NCI-H748 (cell line): ENCODE results near the gene TXN.

Experiments
- DNase-seq: peaks from one replicate; lab custom pipeline; 2025; ENCODE audit not compliant: unreplicated experiment; lab: John Stamatoyannopoulos, UW

The TXN gene

DNA sequence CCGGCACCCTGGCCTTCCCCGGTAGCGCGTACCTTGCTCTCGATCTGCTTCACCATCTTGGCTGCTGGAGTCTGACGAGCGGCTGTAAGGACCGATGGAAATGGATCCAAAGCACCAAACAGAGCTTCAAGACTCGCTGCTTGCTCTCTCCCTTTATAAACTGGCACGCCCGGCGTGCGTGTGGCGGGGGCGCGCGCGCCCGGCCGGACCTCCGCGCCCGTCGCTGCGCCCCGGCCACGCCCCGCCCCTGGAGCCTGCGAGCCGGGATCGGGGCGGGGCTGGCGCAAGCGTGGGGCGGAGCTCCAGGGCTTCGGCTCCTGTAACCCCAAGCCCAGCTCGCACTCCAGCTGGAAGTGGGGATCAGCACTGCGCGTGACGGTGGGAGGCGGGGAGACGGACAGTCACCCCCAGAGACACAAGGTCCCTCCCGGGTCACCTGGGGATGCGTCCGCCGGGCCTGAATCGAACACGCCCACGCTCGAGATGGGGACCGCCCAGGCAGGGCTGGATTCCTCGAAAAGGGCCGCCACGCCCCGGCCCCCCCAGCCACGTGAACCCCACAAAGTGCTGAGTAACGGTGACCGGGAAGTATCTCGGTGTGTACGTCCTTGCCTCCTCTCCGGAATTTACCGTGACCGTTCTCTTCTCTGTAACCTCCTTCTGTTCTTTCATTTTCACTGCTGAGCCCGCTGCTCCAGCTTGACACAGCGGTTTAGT lies at the start of gene TXN:
Gene TXN, minus strand, starts transcription at position 128 of the 717 bp plus-strand sequence. Its CDS starts 72 bp downstream, at position 56.
- DNase-seq = peak; percentile 91

DNA sequence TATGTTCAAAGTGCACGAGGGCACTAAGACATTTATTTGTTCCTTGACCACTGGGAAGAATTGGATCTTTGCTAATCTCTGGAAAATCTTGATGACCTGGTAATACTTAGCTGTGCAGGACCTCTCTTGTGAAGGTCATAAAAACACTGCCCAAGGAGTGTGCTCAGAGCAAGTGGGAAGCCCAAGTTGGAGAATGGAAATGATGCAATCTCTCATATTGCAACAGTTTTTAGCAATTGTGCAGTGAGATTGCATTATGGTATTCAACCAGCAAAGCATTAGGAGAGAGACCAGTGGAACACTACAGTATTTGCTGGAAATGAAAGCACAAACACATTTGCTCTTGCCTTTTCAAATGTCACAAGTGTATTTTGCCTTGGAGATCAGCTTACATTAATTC lies 46.8 kb upstream of the TXN start:
- DNase-seq = no peak

DNA sequence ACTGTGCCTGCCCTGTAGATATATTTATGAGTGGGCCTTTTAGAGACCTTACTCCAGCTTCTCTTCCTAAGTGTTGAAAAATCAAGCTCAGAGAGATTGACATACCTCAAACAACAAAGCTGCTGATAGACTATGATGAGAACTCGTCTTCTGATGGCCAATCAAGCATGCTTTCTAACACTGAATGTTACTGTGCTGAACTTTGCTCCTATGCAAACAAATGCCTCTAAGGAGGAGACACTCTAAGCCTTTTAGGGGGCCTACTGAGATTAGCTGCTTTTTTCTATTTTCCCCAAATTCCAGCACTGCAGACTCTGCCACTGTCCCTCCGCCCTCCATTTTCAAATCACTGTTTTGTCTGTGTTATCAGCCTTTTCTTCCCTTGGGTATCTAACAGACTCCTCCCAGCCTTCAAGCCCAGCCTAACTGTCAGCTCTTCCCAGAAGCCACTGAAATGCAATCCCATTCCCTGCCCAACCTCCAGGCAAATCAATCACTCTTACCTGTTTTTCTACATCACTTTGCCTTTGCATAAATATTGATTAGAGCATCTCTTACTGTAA lies 41.8 kb upstream of the TXN start:
- DNase-seq = no peak

DNA sequence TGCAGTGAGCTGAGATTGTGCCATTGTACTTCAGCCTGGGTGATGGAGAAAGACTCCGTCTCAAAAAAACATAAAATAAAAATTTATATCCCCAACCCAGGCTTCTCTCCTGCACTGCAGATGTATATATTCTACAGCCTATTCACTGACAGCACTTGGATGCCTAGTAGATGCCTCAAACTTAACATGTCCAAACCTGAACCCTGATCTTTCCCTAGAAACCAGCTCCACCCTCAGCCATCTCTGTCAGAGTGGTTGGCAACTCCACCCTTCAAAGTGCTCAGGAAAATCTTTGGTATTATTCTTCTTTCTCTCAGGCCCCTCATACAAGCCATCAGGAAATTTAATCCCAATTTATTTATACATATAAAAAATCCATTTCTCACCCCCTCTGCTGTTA lies 36.9 kb upstream of the TXN start:
- no peak for DNase-seq

DNA sequence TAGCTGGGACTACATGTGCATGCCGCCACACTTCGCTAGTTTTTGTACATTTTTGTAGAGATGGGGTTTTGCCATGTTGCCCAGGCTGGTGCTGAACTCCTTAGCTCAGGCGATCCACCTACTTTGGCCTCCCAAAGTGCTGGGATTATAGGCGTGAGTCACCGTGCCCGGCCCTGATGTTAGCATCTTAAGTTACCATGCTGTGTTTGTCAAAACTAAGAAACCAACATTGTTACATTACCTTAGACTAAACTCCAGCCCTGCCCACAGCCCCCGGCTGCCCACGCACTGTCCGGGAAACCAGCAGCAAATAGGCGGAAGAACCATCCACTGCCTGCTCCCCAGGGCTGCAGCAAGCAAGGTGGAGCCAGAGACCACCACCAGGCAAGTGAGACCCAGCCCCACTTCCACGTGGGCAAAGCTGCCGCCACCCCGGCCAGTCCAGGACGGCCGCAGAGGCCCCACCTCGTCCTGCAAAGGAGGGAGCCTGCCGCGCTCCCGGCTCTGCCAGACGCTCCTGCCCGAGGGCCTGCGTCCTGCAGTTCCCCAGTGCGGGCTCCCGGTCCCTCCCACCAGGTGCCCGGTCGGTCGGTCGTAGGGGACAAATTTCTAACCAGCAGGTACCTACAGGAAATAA lies 35.7 kb upstream of the TXN start:
- DNase-seq = no peak

DNA sequence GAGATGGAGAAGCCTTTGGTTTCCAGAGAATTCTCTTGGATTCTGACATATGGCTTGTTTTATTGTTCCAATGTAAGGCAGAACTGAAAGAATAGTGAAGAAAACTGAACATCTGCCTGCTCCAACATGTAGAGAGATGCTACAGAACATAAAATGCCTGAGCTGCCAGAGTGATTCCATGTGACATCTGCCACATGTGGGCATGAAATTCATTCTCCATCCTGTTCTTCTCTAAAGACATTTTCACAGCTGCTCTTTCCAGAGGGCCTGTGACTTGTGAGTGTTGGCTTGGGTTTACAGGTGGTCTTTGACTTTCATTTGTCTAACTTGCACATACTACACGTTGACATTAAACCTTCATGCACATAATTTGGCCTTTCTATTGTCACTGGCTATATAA lies 33.7 kb upstream of the TXN start:
- no peak for DNase-seq

DNA sequence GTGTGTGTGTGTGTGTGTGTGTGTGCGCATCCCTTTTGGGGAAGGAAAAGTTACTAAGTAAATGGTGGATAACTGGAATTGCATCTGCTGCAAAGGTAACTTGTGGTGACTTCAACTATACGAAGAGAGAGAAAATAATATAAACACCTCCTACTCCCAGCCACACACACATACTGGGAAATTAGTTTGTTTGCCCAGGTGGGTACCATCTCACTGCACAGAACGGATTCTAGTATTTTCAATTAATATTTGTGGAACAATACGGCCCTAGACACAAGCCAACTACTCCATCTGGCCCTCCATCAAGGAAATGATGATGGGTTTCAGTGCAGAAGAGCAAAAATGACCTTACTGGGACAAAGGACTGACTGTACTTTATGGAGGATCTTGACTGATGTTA lies 32.2 kb upstream of the TXN start:
- no peak for DNase-seq

DNA sequence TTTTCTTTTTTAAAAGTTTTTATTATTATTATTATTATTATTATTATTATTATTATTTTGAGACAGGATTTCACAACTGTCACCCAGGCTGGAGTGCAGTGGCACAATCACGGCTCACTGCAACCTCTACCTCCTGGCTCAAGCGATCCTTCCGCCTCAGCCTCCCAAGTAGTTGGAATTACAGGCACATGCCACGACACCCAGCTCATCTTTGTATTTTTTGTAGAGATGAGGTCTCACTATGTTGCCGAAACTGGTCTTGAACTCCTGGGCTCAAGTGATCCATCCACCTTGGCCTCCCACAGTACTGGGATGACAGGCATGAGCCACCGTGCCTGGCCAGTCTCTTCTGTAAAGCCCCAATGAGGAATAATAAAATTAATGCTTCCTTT lies 31.0 kb upstream of the TXN start:
- DNase-seq = no peak

DNA sequence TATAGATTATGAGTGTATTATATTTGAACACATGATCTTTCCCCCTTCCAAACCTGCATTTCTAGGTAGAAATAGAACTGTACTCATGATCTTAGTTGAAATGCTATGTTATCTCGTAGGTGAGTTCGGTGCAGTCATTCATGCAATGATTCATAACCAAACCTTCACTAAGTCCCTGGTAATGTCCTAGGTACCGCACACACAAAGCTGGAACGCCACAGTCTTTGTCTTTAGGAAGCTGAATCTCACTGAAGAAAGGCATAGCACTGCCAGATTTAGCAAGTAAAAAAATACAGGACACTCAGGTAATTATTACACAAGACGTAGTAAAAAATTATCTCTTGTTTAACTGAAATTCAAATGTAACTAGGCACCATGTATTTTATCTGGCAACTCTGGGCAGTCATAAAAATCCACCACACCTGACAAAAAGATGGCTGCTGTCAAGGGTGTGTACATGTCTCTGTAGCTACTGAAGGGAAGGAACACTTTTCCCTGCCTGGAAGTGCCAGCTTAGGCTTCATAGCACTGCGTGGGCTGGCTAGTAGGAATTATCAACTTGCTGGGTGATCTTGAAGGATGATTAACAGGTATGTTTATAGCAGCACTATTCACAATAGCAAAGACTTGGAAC lies 28.0 kb upstream of the TXN start:
- no peak for DNase-seq

DNA sequence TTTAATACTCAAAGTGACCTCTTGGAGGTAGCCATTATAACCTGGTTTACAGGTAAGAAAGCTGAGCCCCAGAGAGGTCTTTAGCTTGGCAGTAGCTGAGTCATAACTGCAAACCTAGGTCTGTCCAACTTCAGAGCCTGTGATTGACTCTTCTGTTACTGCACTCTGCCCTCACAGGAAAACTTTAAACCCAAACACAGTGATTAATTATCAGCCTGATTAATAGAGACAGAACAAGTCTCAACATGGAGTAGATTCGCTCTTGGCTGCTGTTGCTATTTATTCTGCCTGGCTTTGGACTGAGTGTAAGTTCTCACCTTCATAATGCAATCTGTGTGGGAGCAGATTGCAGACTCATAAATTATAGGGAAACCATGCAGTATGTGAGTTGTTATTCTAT lies 27.4 kb upstream of the TXN start:
- no peak for DNase-seq

DNA sequence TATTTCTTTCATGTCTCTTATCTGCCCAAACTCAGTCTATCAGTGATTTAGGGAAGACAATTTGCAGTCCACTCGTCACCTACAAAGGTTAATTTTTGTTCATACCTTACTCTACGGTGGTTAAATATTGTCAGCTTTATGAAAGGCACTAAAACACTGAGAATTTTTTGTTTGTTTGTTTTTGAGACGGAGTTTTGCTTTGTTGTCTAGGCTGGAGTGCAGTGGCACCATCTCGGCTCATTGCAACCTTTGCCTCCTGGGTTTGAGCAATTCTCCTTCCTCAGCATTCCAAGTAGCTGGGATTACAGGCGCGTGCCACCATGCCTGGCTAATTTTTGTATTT lies 26.4 kb upstream of the TXN start:
- DNase-seq = no peak

DNA sequence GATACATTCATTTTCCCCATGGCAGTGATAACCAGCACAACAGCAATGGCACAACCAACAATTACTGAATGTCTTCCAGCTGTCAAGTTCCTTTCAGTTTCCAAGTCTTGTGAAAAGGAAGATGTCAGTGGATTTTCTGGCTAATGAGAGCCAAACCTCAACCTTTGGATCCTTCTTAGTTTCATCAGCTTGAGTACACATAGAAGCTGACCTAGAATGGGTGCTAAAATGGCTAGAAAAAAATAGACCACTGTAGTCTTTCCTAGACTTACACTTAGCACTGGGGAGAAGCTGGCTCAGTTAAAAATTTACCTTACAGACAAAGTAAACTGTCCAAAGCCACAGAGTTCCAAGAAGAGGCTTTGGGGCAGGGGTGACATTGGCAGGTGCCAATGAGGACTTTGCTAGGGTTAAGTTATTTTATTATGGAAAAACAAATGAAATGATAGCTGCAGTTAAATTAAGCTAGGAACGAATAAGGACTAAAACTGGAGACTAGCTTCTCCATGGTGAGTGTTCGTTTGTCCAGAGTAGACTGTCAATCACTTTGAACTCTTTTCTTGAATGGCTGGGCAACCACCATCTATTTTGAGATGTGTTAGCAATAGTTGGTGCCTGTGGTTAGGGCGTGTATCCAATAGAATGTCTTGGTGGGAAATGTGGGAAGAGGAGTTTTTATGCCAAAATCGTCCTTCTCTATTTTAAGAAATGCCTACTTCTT lies 25.9 kb upstream of the TXN start:
- DNase-seq = no peak

DNA sequence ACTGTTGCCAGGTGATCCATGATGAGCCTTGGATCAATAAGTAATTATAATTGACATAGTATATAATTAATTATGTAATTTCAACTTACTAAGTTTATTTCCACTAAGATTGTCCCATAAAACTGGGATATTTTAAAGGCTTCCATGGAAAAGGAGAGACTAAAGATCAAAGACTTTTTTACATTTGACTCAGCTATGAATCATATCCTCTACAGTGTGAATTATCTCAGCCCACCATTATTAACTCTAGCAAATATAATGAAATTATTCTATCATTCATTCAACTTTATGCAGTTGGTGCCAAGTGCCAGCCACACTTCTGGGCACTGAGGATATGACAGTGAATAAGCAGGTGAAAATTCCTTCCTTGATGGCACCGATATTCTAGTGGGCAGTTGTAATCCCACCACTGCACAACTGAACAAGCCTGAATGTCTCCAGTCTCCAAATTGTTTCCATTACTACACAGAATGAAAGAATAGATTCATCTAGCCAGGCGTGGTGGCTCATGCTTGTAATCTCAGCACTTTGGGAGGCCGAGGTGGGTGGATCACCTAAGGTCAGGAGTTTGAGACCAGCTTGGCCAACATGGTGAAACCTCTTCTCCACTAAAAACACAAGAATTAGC lies 21.9 kb upstream of the TXN start:
- peak; percentile 39 for DNase-seq

DNA sequence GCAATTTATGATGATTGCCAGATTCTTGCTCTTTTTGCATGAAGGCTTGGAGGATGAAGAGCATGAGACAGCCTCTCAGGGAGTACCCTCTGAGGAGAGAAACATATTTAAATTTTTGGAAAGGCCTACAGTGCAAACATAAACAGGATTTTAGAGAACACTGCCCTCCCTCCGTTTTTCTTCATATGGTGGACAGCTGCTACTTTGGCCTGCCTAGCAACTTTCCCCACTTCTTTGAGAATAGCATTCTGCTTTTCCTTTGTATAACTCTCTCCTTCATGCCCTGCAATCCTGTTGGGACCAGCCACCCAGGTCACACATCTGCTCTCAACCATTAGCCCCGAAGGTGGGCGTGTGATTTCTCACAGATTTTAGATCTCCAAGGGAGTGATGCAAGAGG lies 20.5 kb upstream of the TXN start:
- DNase-seq = peak; percentile 20

DNA sequence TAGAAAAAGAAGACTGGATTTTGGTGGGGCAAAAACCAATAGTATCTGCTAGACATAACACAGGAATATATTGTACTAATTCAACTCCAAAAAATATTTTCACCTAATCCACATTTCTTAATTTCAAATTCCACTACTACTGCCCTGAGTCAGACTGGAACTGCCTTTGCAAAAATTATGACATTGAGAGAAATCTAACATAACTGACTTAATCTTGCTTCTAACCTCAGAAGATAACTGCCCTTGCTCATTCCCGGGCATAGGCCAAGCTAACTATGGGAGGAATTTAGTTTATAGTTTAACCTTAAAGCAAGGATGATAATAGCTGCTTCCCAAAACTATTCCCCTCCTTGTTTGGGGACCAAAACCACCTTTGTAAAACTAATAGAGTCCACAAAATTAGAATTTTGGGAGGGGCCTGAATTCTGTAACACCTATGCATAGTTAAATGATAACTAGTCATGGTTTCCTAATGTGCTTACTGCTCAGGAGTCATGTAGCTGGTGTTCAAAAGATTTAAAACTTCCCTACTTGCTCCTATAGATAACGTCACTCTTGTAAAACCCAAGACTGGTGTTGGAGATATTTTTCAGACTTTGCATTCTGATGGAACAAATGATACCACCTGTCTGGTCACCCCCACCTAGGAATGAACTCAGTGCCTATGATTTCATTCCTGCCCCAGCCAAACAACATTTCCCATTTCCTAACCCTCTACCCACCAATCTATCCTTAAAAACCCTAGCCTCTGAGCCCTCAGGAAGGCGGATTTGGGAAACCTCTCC lies 14.1 kb upstream of the TXN start:
- DNase-seq = no peak

DNA sequence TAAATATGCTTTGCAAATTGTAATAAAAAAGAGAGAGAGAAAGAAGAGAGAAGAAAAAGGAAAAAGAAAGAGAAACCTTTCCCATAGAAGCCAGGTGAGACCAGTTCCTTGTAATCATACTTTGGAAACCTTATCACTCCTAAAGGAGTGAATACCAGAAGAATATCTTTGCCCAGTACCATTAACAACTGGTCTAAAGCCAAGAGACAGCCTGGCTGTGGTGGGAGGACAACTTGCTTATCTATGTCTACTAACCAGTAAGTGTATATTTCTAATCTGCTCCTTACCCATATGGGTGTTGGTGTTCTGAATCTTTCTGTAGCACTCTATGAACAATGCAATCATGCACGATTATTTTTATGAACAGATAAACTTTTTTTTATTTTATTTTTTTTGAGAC lies 10.5 kb upstream of the TXN start:
- no peak for DNase-seq

DNA sequence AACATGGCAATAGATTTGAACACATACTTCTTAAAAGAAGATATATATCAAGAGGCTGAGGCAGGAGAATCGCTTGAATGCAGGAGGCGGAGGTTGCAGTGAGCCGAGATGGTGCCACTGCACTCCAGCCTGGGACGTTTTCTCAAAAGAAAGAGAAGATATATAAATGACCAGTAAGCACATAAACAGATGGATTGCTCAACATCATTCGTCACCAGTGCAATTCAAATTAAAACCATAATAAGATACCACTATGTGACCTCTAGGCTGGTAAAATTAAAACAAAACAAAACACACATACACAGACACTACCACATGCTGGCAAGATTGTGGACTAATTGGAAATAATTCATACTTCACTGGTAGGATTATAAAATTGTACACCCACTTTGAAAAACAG lies 5.3 kb upstream of the TXN start:
- DNase-seq = no peak

DNA sequence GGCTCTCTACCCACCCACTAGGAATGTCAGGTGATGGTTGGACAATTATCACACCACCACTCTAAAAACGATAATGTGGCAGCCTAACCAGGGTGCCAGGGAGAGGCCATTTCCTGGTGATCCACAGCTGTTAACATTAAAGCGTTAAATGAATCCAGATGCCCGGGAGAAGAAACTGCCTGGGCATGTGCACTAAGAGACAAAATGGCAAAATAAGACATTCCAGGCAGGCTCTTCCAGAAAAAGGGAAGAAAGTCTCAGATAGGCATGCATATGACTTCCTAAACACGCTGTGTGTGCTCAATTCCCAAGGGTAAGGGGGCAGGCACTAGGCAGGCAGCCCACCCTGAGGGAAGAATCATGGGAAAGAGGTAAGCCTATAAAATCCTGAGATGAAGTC lies 4.6 kb upstream of the TXN start:
- no peak for DNase-seq

DNA sequence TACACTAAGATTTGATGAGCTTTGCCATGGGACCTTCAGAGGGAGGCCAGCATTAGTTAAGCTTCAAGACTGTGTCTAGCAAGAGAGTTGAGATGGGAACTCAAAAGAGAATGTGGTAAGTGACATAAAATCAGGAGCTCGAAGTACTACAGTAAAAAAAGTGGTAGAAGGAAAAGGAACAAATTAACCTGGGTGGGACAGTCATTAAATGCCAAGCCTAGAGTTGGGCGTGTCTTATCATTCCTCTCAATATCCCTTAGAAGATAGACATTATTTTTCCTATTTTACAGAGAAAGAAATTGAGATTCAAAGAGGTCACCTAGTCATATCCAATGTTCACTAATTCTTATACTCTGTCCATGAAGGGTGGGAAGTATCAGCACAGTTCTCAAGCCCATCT lies 3.3 kb upstream of the TXN start:
- DNase-seq = no peak

DNA sequence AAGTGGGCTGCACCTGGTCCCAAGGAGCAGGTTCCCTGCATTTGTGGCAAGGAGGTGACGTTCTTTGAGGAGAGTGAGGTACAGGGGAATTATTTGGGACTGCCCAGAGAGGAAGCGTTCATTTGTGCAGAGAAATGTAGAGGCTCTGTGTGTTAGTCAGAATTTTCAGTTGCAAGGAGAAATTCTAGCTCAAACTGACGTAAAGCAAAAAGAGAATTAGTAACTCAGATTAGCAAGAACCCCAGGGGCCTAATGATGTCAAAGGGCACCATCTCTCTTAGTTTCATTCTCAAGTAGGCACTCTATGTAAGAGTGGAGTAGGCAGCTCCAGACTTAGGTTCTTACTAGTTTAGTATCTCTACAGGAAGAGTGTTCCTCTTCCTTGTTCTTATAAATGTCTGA lies 2.4 kb upstream of the TXN start:
- no peak for DNase-seq

DNA sequence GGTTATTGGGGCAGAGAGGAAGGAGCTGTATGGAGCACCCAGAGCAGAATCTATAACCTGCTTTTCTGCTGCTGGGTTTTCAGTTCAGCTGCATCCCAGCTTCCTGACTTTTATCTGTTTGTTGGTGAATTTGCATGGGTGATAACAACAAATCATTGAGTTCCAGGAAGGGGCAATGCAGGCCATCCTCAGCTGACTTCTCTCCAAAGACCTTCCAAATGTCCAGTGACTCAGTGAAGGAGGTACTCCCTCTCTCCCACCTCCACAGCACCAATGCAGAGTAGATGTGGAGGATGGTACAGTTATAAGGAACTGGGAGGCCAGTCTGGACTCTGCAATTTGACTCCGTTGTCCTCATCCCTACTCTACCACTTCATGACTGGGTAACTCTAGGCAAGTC lies 1.6 kb upstream of the TXN start:
- no peak for DNase-seq
